ENCODE results near the gene TCFL5.
A peak's percentile ranks its signal among the peaks of the same experiment; 100 is the strongest.

TCFL5 gene

DNA sequence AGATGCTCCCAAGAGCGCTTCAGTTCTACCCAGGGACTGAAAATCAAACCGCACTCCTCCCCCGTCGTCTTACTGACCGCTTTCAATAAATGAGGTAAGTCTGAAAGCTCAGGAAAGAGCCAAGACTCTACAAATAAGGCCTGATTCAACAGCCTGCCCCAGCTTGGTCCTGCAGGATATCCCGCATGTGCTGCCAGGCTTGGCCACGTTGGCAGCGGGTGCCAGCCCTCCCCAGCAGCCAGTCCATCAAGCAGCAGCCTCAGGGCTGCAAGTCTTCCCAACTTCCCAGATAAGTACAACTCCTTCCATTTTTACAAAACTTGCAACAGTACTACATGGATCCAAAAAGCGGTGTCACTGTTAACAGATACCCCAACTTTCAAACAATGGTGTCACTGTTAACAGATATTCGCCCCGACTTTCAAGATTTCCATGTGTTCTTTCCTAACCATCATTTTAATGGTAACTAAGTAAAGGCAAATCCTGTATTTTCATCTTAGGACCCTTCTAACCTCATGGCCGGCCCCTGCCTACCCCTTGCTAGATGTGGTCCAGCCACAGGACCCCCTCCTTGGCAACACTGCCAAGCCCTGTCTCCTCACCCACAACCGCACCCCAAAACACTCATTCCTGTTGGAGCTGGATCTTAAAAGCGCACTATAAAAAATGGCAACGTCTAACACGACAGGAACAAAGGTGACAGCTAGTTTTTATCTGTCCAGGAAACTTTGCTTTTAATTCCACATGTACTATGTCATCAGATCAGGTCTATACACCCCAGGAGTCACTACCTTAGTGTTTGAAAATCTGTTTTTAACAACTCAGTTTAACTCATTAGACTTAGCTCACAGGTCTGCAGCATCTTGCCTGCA is 36.7 kb upstream of the TCFL5 start:
- no peaks in the 10 kb centered on the region for H3K9me3 ChIP-seq (ENCODE audit: control insufficient read depth, low read length)
- no peak overlapping the region for H4K8ac ChIP-seq (ENCODE audit: low read length)
- H3K4me2 ChIP-seq (ENCODE audit: low read length, poor library complexity, severe bottlenecking) = no peak overlapping the region
- H2AK5ac ChIP-seq (ENCODE audit: low read length, severe bottlenecking) = no peak overlapping the region
- H3K27ac ChIP-seq (ENCODE audit: low read length, poor library complexity, severe bottlenecking) = no peak overlapping the region
- H3K14ac ChIP-seq (ENCODE audit: low read length in 2 of 2) = no peak overlapping the region
- H2BK15ac ChIP-seq (ENCODE audit: low read depth, poor library complexity, severe bottlenecking) = no peak overlapping the region
- no peak overlapping the region for H2BK12ac ChIP-seq (ENCODE audit: low read length in 2 of 2)
- 96% methylated on average over 16 of the region's 16 CpGs for WGBS
- no peak overlapping the region for H2BK5ac ChIP-seq (ENCODE audit: low read depth, low read length, poor library complexity, severe bottlenecking)
- H3K4me3 ChIP-seq (ENCODE audit: insufficient read depth in 1 of 2, low read depth in 1 of 2, low read length in 2 of 2) = no peak overlapping the region
- peak overlapping the region in 1 of 2 experiments; percentile 61 for H3K4ac ChIP-seq (ENCODE audit: low read depth in 1 of 2, low read length in 2 of 2)
- peaks cover 48 to 63% of the 10 kb centered on the region in 2 experiments for H3K36me3 ChIP-seq (ENCODE audit: control insufficient read depth in 1 of 2, insufficient read depth in 2 of 2, low read depth in 1 of 2, low read length in 2 of 2)
- H3K18ac ChIP-seq (ENCODE audit: low read depth in 1 of 2, low read length in 2 of 2) = no peak overlapping the region
- H3K4me1 ChIP-seq (ENCODE audit: control insufficient read depth, insufficient read depth, low read depth, low read length) = peaks cover 27% of the 10 kb centered on the region
- H2BK120ac ChIP-seq (ENCODE audit: low read depth, low read length) = no peak overlapping the region
- peaks cover 35% of the 10 kb centered on the region for H3K79me1 ChIP-seq (replicated peaks; ENCODE audit: low read length, poor library complexity, severe bottlenecking)
- no peak for DNase-seq
- H4K91ac ChIP-seq (ENCODE audit: low read length) = no peak overlapping the region
- no peak overlapping the region for H2AFZ ChIP-seq (ENCODE audit: low read depth, low read length)
- no peaks in the 10 kb centered on the region for H3K27me3 ChIP-seq (ENCODE audit: control insufficient read depth in 1 of 2, insufficient read depth in 1 of 2, low read length in 2 of 2)
- H3K9ac ChIP-seq (ENCODE audit: low read length) = no peak overlapping the region
- no peak overlapping the region for H3K23ac ChIP-seq (ENCODE audit: low read length in 2 of 2)

DNA sequence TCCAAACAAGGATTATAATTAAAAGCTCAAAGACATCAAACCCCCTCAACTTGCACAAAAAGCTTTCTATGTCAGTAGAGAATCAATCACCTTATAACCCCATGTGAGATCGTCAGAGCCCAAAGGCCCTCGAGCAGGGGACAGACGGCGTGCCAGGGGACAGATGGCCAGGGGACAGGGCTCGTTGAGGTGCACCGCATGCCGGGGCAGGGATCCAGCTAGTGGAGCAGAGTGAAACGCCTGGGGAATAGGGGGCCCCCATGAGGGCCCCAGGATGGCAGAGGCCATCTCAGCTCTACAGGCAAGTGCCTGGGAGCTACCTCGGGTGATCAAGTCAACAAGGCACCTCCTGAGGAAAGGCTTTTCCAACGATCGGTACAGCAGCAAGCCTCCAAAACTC is 36.0 kb upstream of the TCFL5 start:
- no peak overlapping the region for H2BK5ac ChIP-seq (ENCODE audit: low read depth, low read length, poor library complexity, severe bottlenecking)
- H3K79me1 ChIP-seq (replicated peaks; ENCODE audit: low read length, poor library complexity, severe bottlenecking) = peaks cover 35% of the 10 kb centered on the region
- H3K4ac ChIP-seq (ENCODE audit: low read depth in 1 of 2, low read length in 2 of 2) = no peak overlapping the region
- no peak overlapping the region for H2BK12ac ChIP-seq (ENCODE audit: low read length in 2 of 2)
- no peak overlapping the region for H3K18ac ChIP-seq (ENCODE audit: low read depth in 1 of 2, low read length in 2 of 2)
- H3K36me3 ChIP-seq (ENCODE audit: control insufficient read depth in 1 of 2, insufficient read depth in 2 of 2, low read depth in 1 of 2, low read length in 2 of 2) = peaks cover 49 to 63% of the 10 kb centered on the region in 2 experiments
- no peak overlapping the region for H3K14ac ChIP-seq (ENCODE audit: low read length in 2 of 2)
- no peaks in the 10 kb centered on the region for H3K27me3 ChIP-seq (ENCODE audit: control insufficient read depth in 1 of 2, insufficient read depth in 1 of 2, low read length in 2 of 2)
- no peak overlapping the region for H2AK5ac ChIP-seq (ENCODE audit: low read length, severe bottlenecking)
- no peak overlapping the region for H2BK15ac ChIP-seq (ENCODE audit: low read depth, poor library complexity, severe bottlenecking)
- H4K91ac ChIP-seq (ENCODE audit: low read length) = no peak overlapping the region
- WGBS = 95% methylated on average over 11 of the region's 11 CpGs
- DNase-seq = no peak
- no peaks in the 10 kb centered on the region for H3K9me3 ChIP-seq (ENCODE audit: control insufficient read depth, low read length)
- no peak overlapping the region for H3K9ac ChIP-seq (ENCODE audit: low read length)
- no peak overlapping the region for H3K4me3 ChIP-seq (ENCODE audit: insufficient read depth in 1 of 2, low read depth in 1 of 2, low read length in 2 of 2)
- no peak overlapping the region for H4K8ac ChIP-seq (ENCODE audit: low read length)
- peaks cover 23% of the 10 kb centered on the region for H3K4me1 ChIP-seq (ENCODE audit: control insufficient read depth, insufficient read depth, low read depth, low read length)
- no peak overlapping the region for H2BK120ac ChIP-seq (ENCODE audit: low read depth, low read length)
- no peak overlapping the region for H3K27ac ChIP-seq (ENCODE audit: low read length, poor library complexity, severe bottlenecking)
- no peak overlapping the region for H3K23ac ChIP-seq (ENCODE audit: low read length in 2 of 2)
- no peak overlapping the region for H2AFZ ChIP-seq (ENCODE audit: low read depth, low read length)
- H3K4me2 ChIP-seq (ENCODE audit: low read length, poor library complexity, severe bottlenecking) = no peak overlapping the region

DNA sequence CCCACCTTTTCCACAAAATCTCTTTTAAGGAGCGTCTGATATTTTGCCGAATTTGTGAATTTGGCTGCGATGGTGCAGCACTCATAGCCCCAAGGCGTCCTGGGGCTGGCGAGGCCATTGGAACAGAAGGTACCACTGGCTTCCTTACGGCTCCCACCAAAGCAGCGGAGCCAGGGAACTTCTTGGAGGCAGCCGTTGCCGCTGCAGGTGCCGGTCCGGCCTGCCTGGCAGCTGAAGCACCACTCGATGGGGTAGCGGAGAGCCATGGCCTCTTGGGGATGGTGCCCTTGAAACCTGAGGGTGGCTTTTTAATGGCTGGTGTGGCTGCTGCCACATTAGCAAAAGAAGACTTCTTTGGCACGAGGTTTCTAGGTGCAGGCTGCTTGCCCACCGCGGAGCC is 34.9 kb upstream of the TCFL5 start:
- Histone ChIP-seq H2BK120ac (ENCODE audit: low read depth, low read length) (no peak overlapping the region), H4K8ac (ENCODE audit: low read length) (no peak overlapping the region), H2BK5ac (ENCODE audit: low read depth, low read length, poor library complexity, severe bottlenecking) (no peak overlapping the region), H3K9me3 (ENCODE audit: control insufficient read depth, low read length) (no peaks in the 10 kb centered on the region), H2AK5ac (ENCODE audit: low read length, severe bottlenecking) (no peak overlapping the region), H3K4me1 (ENCODE audit: control insufficient read depth, insufficient read depth, low read depth, low read length) (peaks cover 19% of the 10 kb centered on the region), H3K27me3 (ENCODE audit: control insufficient read depth in 1 of 2, insufficient read depth in 1 of 2, low read length in 2 of 2) (no peaks in the 10 kb centered on the region), H3K27ac (ENCODE audit: low read length, poor library complexity, severe bottlenecking) (no peak overlapping the region), H3K4me2 (ENCODE audit: low read length, poor library complexity, severe bottlenecking) (no peak overlapping the region), H4K91ac (ENCODE audit: low read length) (no peak overlapping the region), H3K4me3 (ENCODE audit: insufficient read depth in 1 of 2, low read depth in 1 of 2, low read length in 2 of 2) (no peak overlapping the region), H2AFZ (ENCODE audit: low read depth, low read length) (no peak overlapping the region), H2BK12ac (ENCODE audit: low read length in 2 of 2) (no peak overlapping the region), H2BK15ac (ENCODE audit: low read depth, poor library complexity, severe bottlenecking) (no peak overlapping the region), H3K4ac (ENCODE audit: low read depth in 1 of 2, low read length in 2 of 2) (no peak overlapping the region), H3K23ac (ENCODE audit: low read length in 2 of 2) (no peak overlapping the region), H3K9ac (ENCODE audit: low read length) (no peak overlapping the region), H3K14ac (ENCODE audit: low read length in 2 of 2) (no peak overlapping the region), H3K36me3 (ENCODE audit: control insufficient read depth in 1 of 2, insufficient read depth in 2 of 2, low read depth in 1 of 2, low read length in 2 of 2) (peaks cover 46 to 63% of the 10 kb centered on the region in 2 experiments), H3K79me1 (replicated peaks; ENCODE audit: low read length, poor library complexity, severe bottlenecking) (peaks cover 36% of the 10 kb centered on the region), H3K18ac (ENCODE audit: low read depth in 1 of 2, low read length in 2 of 2) (no peak overlapping the region)
- 98% methylated on average over 16 of the region's 16 CpGs for WGBS
- DNase-seq = no peak

DNA sequence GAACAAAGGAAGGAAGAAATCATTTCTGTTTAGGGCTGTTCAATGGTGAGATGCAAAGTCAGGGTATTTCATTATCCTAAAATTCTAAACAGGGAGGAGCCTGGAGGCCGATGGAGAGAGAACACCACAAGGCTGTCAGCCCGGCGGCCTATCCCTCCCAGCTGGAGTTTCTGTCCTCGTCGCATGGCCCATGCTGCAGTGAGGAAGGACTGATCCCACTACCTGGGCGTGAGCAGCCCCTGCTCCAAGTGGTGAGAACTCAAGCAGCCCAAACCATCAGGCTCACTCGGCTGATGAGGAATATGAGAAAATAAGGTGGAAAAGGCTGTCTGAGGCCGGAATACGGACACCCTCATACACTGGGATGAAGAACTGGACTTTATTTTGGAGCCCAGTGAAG is 33.9 kb upstream of the TCFL5 start:
- Histone ChIP-seq H3K4me3 (ENCODE audit: insufficient read depth in 1 of 2, low read depth in 1 of 2, low read length in 2 of 2) (no peak overlapping the region), H2BK5ac (ENCODE audit: low read depth, low read length, poor library complexity, severe bottlenecking) (no peak overlapping the region), H3K4me2 (ENCODE audit: low read length, poor library complexity, severe bottlenecking) (no peak overlapping the region), H3K9ac (ENCODE audit: low read length) (no peak overlapping the region), H3K4ac (ENCODE audit: low read depth in 1 of 2, low read length in 2 of 2) (no peak overlapping the region), H3K27ac (ENCODE audit: low read length, poor library complexity, severe bottlenecking) (no peak overlapping the region), H4K8ac (ENCODE audit: low read length) (peak overlapping the region; percentile 28), H3K27me3 (ENCODE audit: control insufficient read depth in 1 of 2, insufficient read depth in 1 of 2, low read length in 2 of 2) (no peaks in the 10 kb centered on the region), H3K23ac (ENCODE audit: low read length in 2 of 2) (no peak overlapping the region), H2BK12ac (ENCODE audit: low read length in 2 of 2) (no peak overlapping the region), H2AFZ (ENCODE audit: low read depth, low read length) (no peak overlapping the region), H3K9me3 (ENCODE audit: control insufficient read depth, low read length) (no peaks in the 10 kb centered on the region), H3K79me1 (replicated peaks; ENCODE audit: low read length, poor library complexity, severe bottlenecking) (peaks cover 39% of the 10 kb centered on the region), H2BK15ac (ENCODE audit: low read depth, poor library complexity, severe bottlenecking) (no peak overlapping the region), H3K36me3 (ENCODE audit: control insufficient read depth in 1 of 2, insufficient read depth in 2 of 2, low read depth in 1 of 2, low read length in 2 of 2) (peaks cover 48 to 64% of the 10 kb centered on the region in 2 experiments), H3K4me1 (ENCODE audit: control insufficient read depth, insufficient read depth, low read depth, low read length) (peaks cover 17% of the 10 kb centered on the region), H2BK120ac (ENCODE audit: low read depth, low read length) (no peak overlapping the region), H2AK5ac (ENCODE audit: low read length, severe bottlenecking) (no peak overlapping the region), H3K18ac (ENCODE audit: low read depth in 1 of 2, low read length in 2 of 2) (no peak overlapping the region), H3K14ac (ENCODE audit: low read length in 2 of 2) (no peak overlapping the region), H4K91ac (ENCODE audit: low read length) (no peak overlapping the region)
- no peak for DNase-seq
- WGBS = 96% methylated on average over 9 of the region's 9 CpGs

All from mesenchymal stem cell (in vitro differentiated cells and primary cell).